Testis (tissue), 2 donors: ENCODE data around the gene C9orf50.

Experiments
- POLR2A ChIP-seq: fragments of 450-650 bp; IDR thresholded peaks from one replicate; pipeline ENCODE4 v1.6.1; 2017; ENCODE audit warnings: antibody characterized with exemption, mild to moderate bottlenecking, moderate library complexity
- TF ChIP-seq, protein P1 (sequence below), 3 experiments: fragments of 450-650 bp in 2 of 3; fragments of 200-600 bp in 1 of 3; sonication (generic) in 1 of 3; IDR thresholded peaks; one replicate each; pipeline ENCODE4 v1.5.1; 2016 to 2019; ENCODE audit warnings: antibody characterized with exemption in 3 of 3, mild to moderate bottlenecking in 2 of 3, moderate library complexity in 1 of 3

DNA sequence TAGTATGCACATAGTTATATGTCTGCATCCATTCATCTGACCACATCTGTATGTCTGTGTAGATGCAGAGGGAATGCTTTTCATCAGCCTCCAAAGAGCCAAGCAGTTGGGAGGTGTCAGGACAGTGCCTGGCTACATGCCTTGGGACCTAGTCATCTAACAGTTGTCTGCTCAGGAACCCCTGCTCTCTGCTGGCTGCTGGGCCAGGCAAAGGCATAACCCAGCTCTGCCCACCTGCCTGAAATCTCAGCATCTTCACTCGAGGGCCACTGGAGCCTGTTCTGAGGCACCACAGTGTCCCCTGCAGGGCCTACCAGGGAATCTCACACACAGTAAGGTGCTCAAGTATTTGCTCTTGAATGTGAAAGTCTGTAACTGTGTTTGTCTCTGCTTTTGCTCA is 3.7 kb downstream of the C9orf50 start:
- TF ChIP-seq, protein P1, sequence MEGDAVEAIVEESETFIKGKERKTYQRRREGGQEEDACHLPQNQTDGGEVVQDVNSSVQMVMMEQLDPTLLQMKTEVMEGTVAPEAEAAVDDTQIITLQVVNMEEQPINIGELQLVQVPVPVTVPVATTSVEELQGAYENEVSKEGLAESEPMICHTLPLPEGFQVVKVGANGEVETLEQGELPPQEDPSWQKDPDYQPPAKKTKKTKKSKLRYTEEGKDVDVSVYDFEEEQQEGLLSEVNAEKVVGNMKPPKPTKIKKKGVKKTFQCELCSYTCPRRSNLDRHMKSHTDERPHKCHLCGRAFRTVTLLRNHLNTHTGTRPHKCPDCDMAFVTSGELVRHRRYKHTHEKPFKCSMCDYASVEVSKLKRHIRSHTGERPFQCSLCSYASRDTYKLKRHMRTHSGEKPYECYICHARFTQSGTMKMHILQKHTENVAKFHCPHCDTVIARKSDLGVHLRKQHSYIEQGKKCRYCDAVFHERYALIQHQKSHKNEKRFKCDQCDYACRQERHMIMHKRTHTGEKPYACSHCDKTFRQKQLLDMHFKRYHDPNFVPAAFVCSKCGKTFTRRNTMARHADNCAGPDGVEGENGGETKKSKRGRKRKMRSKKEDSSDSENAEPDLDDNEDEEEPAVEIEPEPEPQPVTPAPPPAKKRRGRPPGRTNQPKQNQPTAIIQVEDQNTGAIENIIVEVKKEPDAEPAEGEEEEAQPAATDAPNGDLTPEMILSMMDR (IDR thresholded peaks at IDR 0.05) = no peak
- no peak for TF ChIP-seq POLR2A
